ENCODE measurements around the gene PRR12.
"Not testable (repeated sequence)": the region's sequence is repeated elsewhere in the genome, so short reads cannot be mapped to it uniquely, and the experiment has no call there.

Gene PRR12

DNA sequence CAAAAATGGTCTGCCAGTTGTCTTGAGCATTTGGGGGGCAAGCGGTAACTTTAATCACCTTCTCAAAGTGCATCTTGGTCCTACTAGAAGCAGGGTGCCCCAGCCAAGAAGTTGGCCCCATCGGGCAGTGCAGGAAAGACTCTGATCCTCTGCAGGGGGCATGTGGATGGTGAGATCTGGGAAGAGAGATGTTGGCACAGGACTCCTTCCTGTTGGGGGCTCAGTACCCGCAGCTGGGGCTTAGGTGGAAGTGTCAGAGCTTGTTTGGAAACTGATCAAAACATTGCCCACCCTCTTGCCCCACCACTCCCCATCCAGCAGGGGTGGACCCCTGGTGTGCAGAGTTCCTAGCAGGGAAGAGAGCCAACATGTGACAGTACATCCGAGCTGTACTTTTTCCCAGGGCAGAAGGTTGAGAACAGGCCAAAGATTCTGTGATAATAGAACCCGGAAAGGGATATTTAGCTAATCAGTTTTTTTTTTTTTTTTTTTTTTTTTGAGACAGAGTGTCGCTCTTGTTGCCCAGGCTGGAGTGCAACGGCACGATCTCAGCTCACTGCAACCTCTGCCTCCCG is 40.1 kb downstream of the PRR12 start:
- Histone ChIP-seq H3K9me3 (no peaks in the 10 kb centered on the region), H3K4me1 (0 out of 2 replicates have a peak, but pooled peaks cover 4% of the 10 kb centered on the region), H3K36me3 (no peaks in the 10 kb centered on the region), H3K27me3 (no peaks in the 10 kb centered on the region), H3K4me3 (ENCODE audit: low read depth, low read length) (no peak overlapping the region)
- DNase-seq = no peak
- TF ChIP-seq, protein P1, sequence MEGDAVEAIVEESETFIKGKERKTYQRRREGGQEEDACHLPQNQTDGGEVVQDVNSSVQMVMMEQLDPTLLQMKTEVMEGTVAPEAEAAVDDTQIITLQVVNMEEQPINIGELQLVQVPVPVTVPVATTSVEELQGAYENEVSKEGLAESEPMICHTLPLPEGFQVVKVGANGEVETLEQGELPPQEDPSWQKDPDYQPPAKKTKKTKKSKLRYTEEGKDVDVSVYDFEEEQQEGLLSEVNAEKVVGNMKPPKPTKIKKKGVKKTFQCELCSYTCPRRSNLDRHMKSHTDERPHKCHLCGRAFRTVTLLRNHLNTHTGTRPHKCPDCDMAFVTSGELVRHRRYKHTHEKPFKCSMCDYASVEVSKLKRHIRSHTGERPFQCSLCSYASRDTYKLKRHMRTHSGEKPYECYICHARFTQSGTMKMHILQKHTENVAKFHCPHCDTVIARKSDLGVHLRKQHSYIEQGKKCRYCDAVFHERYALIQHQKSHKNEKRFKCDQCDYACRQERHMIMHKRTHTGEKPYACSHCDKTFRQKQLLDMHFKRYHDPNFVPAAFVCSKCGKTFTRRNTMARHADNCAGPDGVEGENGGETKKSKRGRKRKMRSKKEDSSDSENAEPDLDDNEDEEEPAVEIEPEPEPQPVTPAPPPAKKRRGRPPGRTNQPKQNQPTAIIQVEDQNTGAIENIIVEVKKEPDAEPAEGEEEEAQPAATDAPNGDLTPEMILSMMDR (IDR thresholded peaks at IDR 0.05; ENCODE audit: low read depth, low read length) = no peak

DNA sequence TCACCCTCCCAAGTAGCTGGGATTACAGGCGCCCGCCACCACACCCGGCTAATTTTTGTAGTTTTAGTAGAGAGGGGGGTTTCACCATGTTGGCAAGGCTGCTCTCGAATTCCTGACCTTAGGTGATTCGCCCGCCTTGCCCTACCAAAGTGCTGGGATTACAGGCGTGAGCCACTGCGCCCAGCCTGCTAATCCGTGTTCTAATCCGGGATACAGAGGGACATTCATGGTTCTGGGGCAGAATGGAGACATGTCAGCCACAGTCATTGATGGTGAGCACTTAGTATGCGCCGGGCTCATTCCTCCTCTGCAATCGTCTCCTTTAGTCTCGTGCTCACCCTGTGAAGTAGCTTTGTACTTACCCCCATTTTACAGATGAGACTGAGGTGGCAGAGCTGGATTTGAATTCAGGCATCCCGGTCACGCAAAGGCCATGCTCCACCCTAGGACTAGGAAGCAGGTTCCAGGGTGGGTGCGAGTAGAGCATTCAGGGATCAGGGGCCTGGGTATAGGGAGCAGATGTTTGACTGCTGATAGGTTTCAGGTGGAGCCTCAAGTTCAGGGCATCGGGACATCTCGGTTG is 40.7 kb downstream of the PRR12 start:
- TF ChIP-seq, protein P1 (IDR thresholded peaks at IDR 0.05; ENCODE audit: low read depth, low read length) = no peak
- H3K4me3 ChIP-seq (ENCODE audit: low read depth, low read length) = no peak overlapping the region

DNA sequence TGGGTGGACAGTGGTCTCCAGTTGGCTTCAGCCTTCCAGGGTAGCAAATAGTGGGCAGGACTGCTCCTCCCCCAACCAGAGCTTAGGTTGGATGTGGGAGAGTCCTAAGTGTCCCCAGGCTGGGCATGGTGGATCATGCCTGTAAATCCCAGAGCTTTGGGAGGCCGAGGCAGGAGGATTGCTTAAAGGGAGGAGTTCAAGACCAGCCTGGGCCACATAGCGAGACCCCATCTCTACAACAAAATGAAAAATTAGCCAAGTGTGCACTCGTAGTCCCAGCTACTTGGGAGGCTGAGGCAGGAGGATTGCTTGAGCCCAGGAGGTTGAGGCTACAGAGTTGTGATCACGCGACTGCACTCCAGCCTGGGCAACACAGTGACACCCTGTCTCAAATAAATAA is 41.6 kb downstream of the PRR12 start:
- no peaks in the 10 kb centered on the region for H3K36me3 ChIP-seq
- DNase-seq = no peak
- H3K9me3 ChIP-seq = no peaks in the 10 kb centered on the region
- TF ChIP-seq, protein P1 (IDR thresholded peaks at IDR 0.05; ENCODE audit: low read depth, low read length) = no peak
- H3K4me3 ChIP-seq (ENCODE audit: low read depth, low read length) = no peak overlapping the region
- H3K4me1 ChIP-seq = 0 out of 2 replicates have a peak, but pooled peaks cover 4% of the 10 kb centered on the region
- no peaks in the 10 kb centered on the region for H3K27me3 ChIP-seq

More for the DNA sequence above, 40.7 kb downstream of the PRR12 start:
- H3K9me3 ChIP-seq = no peaks in the 10 kb centered on the region
- H3K27me3 ChIP-seq = no peaks in the 10 kb centered on the region
- no peaks in the 10 kb centered on the region for H3K36me3 ChIP-seq
- no peak for DNase-seq
- 0 out of 2 replicates have a peak, but pooled peaks cover 4% of the 10 kb centered on the region for H3K4me1 ChIP-seq

DNA sequence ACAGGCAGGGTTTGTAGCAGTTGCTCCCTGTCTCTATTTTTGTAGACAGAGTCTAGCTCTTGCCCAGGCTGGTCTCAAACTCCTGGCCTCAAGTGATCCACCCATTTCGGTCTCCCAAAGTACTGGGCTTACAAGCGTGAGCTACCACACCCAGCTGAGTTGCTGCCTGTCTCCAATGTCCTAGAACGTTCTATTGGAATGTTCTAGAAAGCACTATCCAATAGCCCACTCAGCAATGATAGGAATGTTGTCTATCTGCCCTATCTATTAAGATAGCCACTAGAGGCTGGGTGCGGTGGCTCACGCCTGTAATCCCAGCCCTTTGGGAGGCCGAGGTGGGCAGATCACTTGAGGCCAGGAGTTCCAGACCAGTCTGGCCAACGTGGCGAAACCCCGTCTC is 42.3 kb downstream of the PRR12 start:
- not testable (repeated sequence) for H3K27me3 ChIP-seq; H3K4me3 ChIP-seq (ENCODE audit: low read depth, low read length); H3K4me1 ChIP-seq; H3K36me3 ChIP-seq; H3K9me3 ChIP-seq; DNase-seq

DNA sequence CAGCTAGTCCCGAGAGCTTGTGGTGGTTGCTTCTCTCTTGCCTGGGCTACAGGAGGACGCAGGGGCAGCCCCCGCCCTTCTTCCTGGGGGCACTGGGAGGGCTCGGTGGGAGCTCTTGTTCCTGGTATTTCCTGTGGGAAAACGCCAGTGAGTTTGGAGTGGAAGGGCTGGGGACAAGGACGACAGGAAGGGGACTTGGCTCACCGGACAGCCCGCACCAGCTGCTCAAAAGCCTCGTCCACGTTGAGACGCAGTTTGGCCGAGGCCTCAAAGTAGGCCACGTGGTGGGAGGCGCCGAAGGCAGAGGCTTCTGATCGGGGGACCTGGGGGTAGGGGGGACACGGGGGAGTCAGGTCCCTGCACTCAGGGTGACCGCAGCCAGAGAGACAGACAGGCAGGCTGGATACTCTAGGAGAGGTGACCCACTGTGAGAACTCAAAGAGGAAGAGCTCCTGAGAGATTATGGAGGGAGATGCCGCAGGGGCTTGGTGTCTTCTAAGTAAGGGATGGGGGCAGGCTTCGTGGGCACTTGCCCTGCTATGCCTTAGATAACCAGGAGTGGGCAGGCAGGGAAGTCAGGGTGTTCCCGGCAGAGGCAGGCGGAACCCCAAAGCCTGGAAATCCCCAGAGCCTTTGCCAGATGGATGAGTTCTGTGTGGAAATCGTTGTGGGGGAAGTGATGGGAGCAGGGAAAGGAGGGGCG is 44.7 kb downstream of the PRR12 start:
- Histone ChIP-seq H3K27me3 (no peaks in the 10 kb centered on the region), H3K4me1 (peaks cover 4% of the 10 kb centered on the region; the same call in 1 of the 2 replicates), H3K36me3 (no peaks in the 10 kb centered on the region), H3K9me3 (no peaks in the 10 kb centered on the region), H3K4me3 (ENCODE audit: low read depth, low read length) (no peak overlapping the region)
- DNase-seq = no peak
- TF ChIP-seq, protein P1 (IDR thresholded peaks at IDR 0.05; ENCODE audit: low read depth, low read length) = no peak

DNA sequence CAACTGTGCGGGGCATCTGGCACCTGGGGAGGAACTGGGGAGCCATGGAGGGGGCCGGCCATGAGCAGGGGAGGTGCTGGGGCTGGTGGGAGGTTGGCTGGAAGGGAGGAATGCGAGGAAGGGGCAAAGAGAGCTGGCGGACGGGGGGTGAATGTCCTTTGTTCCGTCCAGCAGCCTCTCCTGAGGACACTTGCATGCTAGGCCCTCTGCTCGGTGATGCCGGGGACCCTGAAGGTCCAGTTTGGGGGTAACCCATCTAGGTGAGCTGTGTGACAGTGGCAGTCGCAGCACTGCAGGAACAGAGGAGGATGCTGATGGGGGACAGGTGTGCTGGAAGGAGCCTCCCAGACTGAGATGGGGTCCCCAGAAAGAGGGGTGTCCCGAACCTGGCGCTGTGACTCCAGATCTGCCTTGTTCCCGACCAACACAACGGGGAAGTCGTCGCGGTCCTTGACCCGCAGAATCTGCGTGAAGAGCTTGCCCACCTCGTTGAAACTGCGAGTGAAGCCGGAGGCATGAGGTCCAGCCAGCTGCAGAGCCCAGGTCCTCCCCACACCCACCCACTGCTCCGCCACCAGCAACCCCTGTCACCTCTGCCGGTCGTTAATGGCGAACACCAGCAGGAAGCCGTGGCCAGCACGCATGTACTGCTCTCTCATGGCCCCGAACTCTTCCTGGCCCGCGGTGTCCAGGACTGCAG is 45.4 kb downstream of the PRR12 start:
- TF ChIP-seq, protein P1 (IDR thresholded peaks at IDR 0.05; ENCODE audit: low read depth, low read length) = no peak
- Histone ChIP-seq H3K36me3 (no peaks in the 10 kb centered on the region), H3K4me3 (ENCODE audit: low read depth, low read length) (no peak overlapping the region), H3K27me3 (no peaks in the 10 kb centered on the region), H3K9me3 (no peaks in the 10 kb centered on the region), H3K4me1 (peaks cover 7% of the 10 kb centered on the region)
- no peak for DNase-seq
